Ammon's horn (tissue), 1 donor: Measurements from ENCODE around the gene EPC1.
"Not testable (repeated sequence)": the region's sequence is repeated elsewhere in the genome, so short reads cannot be mapped to it uniquely, and the experiment has no call there.

Experiments
- DNase-seq: peaks from one replicate; pipeline ENCODE4 v3.0.0-alpha.2; 2016; ENCODE audit warnings: low spot score

EPC1 gene

GRCh38 chr10:32271617-32272016 lies 75.3 kb downstream of the EPC1 start:
- DNase-seq, result peak; percentile 14

GRCh38 chr10:32269343-32270100 lies 77.4 kb downstream of the EPC1 start:
- DNase-seq, result no peak

DNA sequence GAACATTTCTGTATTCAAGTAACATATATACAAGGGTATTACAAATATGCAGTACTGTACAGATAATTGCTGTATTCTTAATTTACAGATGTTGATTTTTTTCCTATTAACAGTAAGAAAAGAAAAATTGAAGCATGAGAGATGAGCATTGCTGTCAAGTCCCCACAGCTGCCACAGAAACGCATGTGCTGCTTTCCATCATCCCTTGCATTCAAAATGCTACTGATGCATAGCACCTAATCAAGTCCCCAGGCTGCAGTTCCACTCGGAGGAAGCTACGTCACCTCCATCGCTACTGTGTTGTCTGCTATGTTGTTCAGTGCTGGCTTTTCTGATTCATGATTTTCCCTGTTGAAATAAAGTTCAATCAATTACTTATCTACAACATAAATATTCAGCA lies 78.2 kb downstream of the EPC1 start:
- no peak for DNase-seq

DNA sequence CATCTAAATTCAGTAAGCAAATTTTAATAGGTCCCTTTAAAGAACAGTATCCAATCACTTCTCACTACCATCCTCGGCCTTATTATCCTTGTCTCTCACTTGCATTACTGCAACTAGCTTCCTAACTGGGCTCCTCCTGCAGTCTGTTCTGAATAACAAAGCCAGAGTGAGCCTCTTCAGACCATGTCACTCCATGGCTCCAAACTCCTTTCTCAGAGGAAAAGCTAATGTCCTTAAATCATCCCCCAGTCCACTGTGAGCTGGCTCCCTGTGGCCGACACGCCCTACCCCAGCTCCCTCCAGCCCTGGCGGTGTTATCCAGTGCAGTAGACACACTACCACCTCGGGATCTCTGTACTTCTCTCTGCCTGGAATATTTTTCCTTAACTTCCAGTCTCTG lies 80.0 kb downstream of the EPC1 start:
- DNase-seq, result no peak

GRCh38 chr10:32266566-32266965 lies 80.4 kb downstream of the EPC1 start:
- no peak for DNase-seq

DNA sequence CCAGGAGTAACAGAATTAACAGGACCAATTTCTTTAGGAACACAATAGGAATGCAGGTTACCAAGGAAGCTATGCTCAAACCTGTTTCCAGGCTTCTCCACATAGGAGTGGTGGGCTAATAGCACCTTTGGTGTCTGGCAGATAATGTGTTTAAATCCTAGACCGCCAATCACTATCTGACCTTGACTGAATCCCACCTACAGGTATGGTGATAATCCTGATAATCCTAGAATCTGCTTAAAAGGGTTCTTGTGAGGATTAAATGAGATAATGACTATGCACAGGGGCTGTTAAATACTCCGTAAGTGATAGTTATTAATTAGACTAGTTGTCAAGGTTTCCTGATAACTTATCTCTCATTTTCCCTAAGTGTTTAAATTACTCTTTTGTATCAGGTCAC lies 81.2 kb downstream of the EPC1 start:
- no peak for DNase-seq

DNA sequence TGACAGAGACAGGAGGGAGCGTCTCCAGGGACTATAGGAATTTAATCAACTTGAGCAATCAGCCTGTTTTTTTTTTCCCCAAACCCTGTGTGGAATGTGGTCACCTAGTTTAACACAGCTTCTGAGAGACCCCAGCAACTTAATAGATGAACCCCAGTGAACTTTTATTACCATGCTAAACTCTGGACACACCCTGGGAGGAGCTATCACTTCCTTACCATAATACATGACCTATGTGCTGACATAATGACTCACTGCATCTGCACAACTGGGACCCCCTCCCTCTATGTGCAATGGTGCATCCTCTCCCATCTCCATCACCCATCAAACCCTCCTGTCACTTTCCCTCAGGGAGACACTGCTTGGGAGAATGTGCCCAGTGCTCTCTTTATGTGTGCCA lies 83.7 kb downstream of the EPC1 start:
- DNase-seq, result no peak

DNA sequence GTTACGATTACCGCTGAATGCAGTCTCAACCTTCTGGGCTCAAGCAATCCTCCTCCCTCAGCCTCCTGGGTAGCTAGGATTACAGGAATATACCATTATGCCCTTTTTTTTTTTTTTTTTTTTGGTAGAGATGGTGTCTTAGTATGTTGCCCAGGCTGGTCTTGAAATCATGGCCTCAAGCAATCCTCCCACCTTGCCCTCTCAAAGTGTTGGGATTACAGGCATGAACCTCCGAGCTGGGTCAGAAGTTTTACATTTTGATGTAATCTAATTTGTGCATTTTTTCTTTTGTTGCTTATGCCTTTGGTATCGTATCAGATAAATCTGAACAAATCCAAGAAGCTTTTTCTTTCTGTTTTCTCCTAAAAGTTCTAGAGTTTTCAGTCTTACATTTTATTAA lies 87.4 kb downstream of the EPC1 start:
- no peak for DNase-seq

GRCh38 chr10:32256613-32257437 lies 90.1 kb downstream of the EPC1 start:
- DNase-seq, result peak; percentile 84

DNA sequence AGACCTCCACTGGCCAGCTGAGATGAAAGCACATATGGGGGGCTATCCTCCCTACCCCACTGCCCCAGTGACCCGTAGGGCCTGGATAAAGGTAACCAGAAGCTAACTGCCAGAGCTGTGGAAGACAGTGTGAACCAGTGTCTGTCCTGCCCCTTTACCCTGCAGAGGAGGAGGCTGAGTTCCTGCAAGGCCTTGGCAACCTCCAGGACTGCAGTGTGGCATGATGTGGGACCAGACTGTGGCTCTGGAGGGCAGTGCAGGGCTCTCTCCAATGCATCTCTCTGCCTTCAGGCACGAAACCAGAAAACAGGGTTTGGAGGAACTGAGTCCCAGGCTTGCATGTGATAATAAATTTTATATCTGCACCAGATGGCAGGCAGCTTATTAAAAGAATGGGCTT lies 93.1 kb downstream of the EPC1 start:
- no peak for DNase-seq

DNA sequence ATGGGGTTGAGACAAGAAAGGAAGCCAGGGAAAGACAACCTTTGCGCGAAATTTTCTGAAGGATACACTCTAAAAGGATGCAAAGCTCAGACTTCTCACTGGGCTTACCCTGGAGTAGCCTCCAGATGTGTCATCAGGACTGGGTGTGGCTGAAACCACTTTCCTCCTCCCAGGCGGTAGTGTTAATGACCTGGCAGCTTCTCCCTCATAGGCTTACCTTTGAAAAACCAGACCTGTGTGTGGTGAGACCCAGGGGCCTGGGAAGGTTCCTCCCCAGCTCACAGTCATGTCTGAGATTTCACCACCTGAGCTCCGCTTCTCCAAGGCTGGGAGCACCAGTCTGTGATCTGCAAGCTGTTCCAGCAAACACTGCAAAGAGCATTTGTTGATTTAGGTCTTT lies 93.7 kb downstream of the EPC1 start:
- no peak for DNase-seq

DNA sequence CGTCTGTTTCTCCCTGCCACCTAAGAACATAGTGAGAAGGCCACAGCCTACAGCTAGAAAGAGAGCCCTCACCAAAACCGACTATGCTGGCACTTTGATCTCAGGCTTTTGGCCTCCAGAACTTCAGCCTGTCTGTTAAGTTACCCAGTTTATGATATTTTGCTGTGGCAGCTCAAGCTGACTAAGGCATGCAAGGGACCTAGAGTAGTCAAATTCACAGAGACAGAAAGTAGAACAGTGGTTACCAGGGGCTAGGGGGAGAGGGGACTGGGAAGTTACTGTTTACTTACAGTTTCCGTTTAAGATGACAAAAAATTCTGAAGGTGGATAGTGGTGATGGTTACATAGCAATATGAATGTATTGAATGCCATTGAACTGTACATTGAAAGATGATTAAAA lies 96.5 kb downstream of the EPC1 start:
- DNase-seq, result not testable (repeated sequence)

- no peak for DNase-seq
These were observed 100.3 kb downstream of the EPC1 start for GRCh38 chr10:32246685-32247084.

- DNase-seq, result no peak
These were observed 101.2 kb downstream of the EPC1 start for GRCh38 chr10:32245760-32246159.

DNA sequence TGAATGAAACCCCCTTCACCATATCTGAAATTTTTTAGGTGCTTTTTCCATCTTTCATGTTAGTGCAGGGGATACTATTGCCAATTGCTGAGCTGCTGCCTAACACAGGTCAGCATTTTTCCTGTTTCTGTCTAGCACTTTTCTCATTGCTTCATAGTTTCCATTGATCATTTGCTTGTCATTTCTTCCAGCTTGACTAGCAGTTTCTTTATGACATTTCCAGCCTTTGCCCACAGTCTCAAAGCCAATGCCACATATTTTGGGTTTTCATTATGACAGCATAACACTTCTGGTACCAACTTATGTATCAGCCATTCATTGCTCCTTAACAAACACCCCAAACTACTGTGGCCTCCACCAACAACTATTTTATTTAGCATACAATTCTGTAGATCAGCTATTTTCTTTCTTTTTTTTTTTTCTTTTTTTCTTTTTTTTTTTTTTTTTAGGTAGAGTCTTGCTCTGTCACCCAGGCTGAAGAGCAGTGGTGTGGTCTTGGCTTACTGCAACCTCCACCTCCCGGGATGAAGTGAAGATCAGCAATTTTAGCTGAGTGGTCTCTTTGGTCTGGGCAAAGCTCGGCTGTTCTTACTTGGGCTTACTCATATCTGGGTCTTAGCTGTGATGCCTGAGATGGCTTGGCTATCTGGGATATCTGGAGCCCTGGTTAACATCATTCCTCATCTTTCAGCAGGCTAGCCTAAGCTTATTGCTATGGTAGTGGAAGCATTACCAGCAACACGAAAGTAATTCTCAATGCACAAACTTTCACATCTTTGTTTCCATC lies 102.3 kb downstream of the EPC1 start:
- DNase-seq, result no peak

GRCh38 chr10:32244011-32244410 lies 102.9 kb downstream of the EPC1 start:
- DNase-seq, result no peak

DNA sequence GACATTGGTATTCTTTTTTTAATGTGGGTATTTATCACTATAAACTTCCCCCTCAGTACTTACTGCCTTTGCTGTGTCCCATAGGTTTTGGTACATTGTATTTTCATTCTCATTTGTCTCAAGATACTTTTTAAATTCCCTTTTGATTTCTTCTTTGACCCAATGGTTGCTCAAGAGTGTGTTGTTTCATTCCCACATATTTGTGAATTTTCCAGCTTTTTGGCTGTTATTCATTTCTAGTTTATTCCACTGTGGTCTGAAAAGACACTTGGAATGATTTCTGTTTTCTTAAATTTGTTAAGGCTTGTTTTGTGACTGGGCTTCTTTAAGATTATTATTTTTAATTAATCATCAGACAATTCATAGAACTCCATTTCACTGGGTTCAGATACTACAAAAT lies 105.0 kb downstream of the EPC1 start:
- DNase-seq, result no peak

DNA sequence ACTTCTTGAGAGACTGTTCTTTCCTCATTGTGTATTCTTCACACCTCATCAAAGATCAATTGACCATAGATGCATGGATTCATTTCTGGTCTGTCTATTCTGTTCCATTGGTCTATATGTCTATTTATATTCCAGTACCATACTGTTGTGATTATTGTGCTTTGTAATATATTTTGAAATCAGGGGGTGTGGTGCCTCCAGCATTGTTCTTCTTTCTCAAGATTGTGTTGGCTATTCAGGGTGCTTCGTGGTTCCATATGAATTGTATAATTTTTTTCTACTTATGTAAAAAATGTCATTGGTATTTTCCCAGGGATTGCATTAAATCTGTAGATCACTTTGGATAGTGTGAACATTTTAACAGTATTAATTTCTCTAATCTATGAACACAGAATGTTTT lies 106.5 kb downstream of the EPC1 start:
- DNase-seq, result no peak

GRCh38 chr10:32239769-32240168 lies 107.2 kb downstream of the EPC1 start:
- no peak for DNase-seq

DNA sequence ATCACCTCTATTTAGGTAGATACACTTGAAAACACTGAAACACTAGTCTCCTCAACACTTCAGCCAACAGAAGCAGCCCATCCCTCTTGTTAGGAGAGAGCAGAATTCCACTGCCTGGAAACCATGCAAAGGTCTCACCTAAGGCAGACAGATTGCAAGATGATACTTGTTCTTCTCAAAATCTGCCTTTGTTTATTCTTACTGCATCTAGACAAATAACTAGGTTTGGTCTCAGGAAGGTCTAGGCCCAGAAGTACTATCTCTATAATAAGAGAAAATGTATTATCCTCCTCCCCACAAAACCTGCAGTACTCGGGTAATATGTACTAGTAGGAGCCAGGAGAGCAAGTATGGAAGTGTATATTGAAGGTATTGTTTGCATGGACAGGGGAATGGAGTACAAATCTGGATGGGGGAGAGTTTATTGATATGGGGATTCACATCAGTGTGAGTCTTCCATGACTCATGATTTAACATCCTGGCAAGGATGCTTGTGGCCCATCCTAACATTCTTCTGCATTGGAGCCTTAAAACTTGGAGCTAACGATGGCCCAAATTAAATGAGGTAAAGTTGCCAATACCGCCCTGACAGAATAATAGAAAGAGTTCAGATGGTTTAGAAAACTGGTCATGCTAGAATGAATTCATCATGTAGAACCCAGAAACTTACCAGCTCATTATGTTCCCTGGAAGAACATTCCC lies 109.2 kb downstream of the EPC1 start:
- DNase-seq, result no peak

DNA sequence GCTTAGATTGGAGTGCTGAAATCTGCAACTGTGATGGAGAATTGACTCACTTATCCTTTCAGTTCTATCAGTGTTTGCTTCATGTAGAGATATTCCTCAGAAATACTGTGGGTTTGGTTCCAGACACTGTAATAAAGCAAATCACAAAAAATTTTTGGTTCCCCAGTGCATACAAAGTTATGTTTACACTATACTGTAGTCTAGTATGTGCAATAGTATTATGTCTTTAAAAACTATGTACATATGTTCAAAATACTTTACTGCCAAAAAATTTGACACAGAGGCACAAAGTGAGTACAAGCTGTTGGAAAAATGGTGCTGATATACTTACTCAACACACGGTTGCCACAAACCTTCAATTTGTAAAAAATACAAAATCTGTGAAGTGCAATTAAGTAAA lies 112.5 kb downstream of the EPC1 start:
- DNase-seq, result no peak

- not testable (repeated sequence) for DNase-seq
These were observed 113.6 kb downstream of the EPC1 start for GRCh38 chr10:32233375-32233774.
